Activated T-cell treated with anti-CD3 and anti-CD28 coated beads, Interleukin-2, amount 50 U/mL, for 72 hours (primary cell): ENCODE data around the gene PTCD1. TPM values are rescaled to one million over a fixed set of nuclear protein-coding genes. Genes with fewer than 3 reads are reported as not detected.
"Not testable (repeated sequence)": the region's sequence is repeated elsewhere in the genome, so short reads cannot be mapped to it uniquely, and the experiment has no call there.

Experiments
- ATAC-seq, 2 donors: fragments of 150-1000 bp; cut with Tn5 transposase; replicated peaks in 1 of 2; 2 replicates each; pipeline ENCODE4 v1.10.0; 2021; ENCODE audit warnings: moderate library complexity in 2 of 2, mild to moderate bottlenecking in 1 of 2
- DNase-seq, 2 donors: peaks; one replicate each; pipeline ENCODE4 v3.0.0; 2021 to 2022; ENCODE audit warnings: mixed read lengths in 1 of 2
- H3K27ac Mint-ChIP-seq: one replicate; pipeline ENCODE4 v1.8.0; 2022; ENCODE audit warnings: mild to moderate bottlenecking, moderate library complexity, mixed read lengths
- H3K27me3 Mint-ChIP-seq: one replicate; pipeline ENCODE4 v1.8.0; 2022; ENCODE audit warnings: low read depth, mixed read lengths
- H3K36me3 Mint-ChIP-seq, 2 donors: one replicate each; pipeline ENCODE4 v1.8.0; 2022; ENCODE audit warnings: mixed read lengths in 2 of 2, mild to moderate bottlenecking in 1 of 2; ENCODE audit not compliant: insufficient read depth in 2 of 2
- H3K4me1 Mint-ChIP-seq: one replicate; pipeline ENCODE4 v1.8.0; 2022; ENCODE audit warnings: low read depth, mixed read lengths
- H3K4me3 Mint-ChIP-seq, 2 donors: one replicate each; pipeline ENCODE4 v1.8.0; 2022; ENCODE audit warnings: mild to moderate bottlenecking in 2 of 2, mixed read lengths in 2 of 2, moderate library complexity in 2 of 2
- H3K9me3 Mint-ChIP-seq, 2 donors: one replicate each; pipeline ENCODE4 v1.8.0; 2022; ENCODE audit warnings: mixed read lengths in 2 of 2
- total RNA-seq, 2 donors: library from RNA; stranded (reverse); gene quantifications; one replicate each; pipeline ENCODE4 v1.2.3, GENCODE V29; 2022

The PTCD1 gene
- total RNA-seq, 2 donors from 2014 or later: 6.1 to 8.9 TPM

DNA sequence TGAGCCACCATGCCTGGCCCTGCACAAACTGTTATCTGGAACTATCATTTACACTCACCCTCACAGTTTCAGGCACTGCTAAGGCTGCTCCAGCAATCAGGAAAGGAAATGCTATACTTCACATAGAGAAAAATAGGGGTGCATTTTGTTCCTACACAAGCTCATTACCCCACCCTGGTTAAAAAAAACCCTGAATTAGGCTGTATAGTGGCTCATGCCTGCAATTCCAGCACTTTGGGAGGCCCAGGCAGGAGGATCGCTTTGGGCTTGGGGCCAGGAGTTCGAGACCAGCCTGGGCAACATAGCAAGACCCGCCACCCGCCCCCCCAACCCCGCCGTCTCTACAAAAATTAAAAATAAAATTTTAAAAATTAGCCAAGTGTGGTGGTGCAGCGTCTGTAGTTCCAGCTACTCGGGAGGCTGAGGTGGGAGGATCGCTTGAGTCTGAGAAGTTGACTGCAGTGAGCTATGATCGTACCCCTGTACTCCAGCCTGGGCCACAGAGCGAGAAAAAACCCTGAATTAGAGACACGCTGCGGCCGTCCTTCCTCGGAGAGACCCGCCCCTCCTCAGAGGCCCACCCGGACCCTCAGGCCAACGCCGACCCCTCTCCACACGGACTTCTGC, 539 bp downstream of the PTCD1 start:
- H3K9me3 Mint-ChIP-seq: no peaks in the 10 kb centered on the region
- peaks cover 44% of the 10 kb centered on the region for H3K4me1 Mint-ChIP-seq
- DNase-seq (no peak), ATAC-seq (peak; percentile 2 to 3)
- H3K27me3 Mint-ChIP-seq: no peaks in the 10 kb centered on the region
- H3K4me3 Mint-ChIP-seq: peak overlapping the region; percentile 95 to 98
- peak overlapping the region; percentile 96 for H3K27ac Mint-ChIP-seq
- peaks cover 6 to 15% of the 10 kb centered on the region in 2 donors for H3K36me3 Mint-ChIP-seq

DNA sequence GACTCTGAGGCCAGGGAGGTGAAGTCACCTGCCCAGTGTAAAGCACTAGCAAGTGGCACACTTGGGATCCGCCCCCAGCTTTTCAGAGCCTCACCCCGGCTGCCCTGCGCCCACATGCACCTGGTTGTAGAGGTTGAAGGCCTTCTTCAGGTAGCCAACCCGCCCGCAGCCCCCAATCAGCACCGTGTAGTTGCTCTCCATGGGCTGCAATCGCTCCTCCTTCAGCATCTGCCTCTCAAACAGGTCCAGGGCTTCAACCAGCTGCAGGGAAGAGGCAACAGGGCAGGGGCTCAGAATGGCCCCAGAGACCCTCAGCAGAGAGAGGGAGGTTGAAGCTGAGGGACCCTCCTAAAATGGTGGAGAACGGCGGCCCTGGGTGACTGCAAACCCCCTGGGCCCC, 5.4 kb downstream of the PTCD1 start:
- Mint-ChIP-seq H3K9me3 (no peaks in the 10 kb centered on the region), H3K27ac (no peak overlapping the region), H3K36me3 (peaks cover 4 to 9% of the 10 kb centered on the region in 2 donors), H3K4me1 (peaks cover 19% of the 10 kb centered on the region), H3K4me3 (no peak overlapping the region), H3K27me3 (no peaks in the 10 kb centered on the region)
- DNase-seq: no peak
- ATAC-seq: no peak

DNA sequence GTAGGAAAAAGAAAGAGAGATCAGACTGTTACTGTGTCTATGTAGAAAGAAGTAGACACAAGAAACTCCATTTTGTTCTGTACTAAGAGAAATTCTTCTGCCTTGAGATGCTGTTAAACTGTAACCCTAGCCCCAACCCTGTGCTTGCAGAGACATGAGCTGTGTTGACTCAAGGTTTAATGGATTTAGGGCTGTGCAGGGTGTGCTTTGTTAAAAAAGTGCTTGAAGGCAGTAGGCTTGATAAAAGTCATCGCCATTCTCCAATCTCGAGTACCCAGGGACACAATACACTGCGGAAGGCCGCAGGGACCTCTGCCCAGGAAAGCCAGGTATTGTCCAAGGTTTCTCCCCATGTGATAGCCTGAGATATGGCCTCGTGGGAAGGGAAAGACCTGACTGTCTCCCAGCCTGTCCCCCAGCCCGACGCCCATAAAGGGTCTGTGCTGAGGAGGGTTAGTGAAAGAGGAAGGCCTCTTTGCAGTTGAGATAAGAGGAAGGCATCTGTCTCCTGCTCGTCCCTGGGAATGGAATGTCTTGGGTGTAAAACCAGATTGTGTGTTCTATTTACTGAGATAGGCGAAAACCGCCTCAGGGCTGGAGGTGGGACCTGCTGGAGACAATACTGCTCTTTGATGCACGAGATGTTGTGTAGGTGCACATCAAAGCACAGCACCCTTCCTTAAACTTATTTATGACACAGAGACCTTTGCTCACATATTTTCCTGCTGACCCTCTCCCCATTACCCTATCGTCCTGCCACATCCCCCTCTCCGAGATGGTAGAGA, 6.7 kb downstream of the PTCD1 start:
- not testable (repeated sequence) for ATAC-seq, H3K4me3 Mint-ChIP-seq, H3K27me3 Mint-ChIP-seq, H3K27ac Mint-ChIP-seq, DNase-seq, H3K9me3 Mint-ChIP-seq
- Mint-ChIP-seq H3K36me3 (peaks cover 4 to 11% of the 10 kb centered on the region in 2 donors), H3K4me1 (peaks cover 11% of the 10 kb centered on the region)

DNA sequence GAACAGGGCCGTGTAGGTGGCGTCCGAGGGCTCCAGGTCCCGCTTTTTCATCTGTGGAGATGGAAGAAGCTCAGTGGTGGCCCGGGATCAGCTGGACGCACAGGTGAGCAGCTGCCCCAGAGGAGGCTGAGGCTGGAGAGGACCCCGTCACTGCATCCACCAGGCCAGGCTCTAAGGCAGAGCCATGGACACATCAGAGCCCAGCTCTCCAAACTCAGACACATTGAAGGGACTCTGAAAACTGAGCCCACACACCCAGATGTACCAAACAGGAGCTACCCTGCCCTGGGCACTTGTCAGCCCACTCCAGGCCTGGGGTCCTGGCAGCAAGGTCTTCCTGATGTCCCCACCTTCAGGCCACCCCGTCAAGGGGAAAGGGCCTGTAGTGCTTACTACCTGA, 8.8 kb downstream of the PTCD1 start:
- no peak for ATAC-seq
- no peak overlapping the region for H3K27ac Mint-ChIP-seq

DNA sequence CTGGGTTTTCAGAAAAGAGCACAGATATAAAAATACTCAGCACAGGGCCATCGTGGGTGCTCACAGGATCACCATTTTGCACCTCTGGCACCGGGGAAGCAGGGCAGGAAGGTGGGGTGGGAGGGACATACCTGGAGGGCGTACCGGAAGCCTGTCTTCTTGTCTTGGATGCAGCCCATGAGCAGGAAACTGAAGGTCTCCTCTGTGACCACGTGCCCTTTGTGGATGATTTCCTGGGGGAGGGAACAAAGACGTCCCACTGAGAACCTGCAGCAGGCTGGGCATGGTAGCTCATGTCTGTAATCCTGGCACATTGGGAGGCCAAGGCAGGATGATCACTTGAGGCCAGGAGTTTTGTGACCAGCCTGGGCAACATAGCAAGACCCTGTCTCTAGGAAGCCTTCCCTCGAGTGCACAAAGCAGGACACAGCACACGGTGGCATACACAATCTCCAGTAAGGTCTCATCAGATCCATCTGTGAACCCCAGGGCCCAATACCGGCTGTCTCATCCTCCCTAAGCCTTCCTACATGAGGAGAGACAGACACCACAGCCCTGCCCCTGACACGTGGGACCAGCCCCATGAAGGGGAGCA, 9.5 kb downstream of the PTCD1 start:
- Mint-ChIP-seq H3K36me3 (peaks cover 4 to 9% of the 10 kb centered on the region in 2 donors), H3K4me1 (no peaks in the 10 kb centered on the region), H3K27me3 (no peaks in the 10 kb centered on the region), H3K4me3 (no peak overlapping the region), H3K9me3 (no peaks in the 10 kb centered on the region), H3K27ac (no peak overlapping the region)
- ATAC-seq (no peak), DNase-seq (no peak)

More for the DNA sequence above, 8.8 kb downstream of the PTCD1 start:
- peaks cover 4 to 9% of the 10 kb centered on the region in 2 donors for H3K36me3 Mint-ChIP-seq
- no peaks in the 10 kb centered on the region for H3K9me3 Mint-ChIP-seq
- H3K4me3 Mint-ChIP-seq: no peak overlapping the region
- H3K27me3 Mint-ChIP-seq: no peaks in the 10 kb centered on the region
- peaks cover under 1% of the 10 kb centered on the region for H3K4me1 Mint-ChIP-seq
- DNase-seq: no peak

DNA sequence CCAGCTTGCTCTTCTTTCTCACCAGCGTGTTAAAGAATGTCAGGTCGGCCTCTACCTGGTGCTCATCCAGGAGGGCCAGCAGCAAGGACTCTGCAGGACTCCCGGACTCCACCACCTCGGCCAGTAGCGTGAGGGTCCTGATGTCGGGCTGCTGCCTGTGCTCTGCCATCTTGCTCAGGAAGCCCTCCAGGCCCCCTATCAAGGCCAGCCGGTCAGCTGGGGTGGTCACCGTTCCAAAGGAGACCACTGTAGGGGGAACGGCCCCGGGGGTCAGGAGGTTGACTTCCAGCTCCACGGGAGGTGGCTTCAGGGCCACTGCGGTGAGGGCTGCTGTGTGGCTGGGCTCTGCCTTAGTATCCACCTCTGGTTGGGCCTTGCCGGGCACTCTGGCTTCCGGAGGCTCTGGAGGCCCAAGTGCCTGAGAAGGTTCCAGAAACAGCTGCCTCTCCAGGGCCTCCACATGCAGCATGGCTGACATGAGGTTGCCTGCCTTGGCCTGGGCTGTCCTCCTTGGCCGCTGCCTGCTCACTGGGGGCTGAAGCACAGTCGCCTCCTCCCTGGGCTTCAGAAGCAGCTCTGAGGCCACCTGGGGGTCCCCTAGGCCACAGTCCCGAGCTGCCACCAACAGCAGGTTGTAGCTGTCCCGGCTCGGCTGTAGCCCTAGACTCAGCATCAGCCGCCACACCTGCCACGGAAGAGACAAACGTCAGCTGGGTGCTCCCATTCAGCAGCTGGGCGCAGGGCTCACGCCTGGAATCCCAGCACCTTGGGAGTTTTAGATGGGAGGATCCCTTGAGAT, 13.5 kb downstream of the PTCD1 start:
- Mint-ChIP-seq H3K27me3 (no peaks in the 10 kb centered on the region), H3K4me1 (no peaks in the 10 kb centered on the region), H3K27ac (no peak overlapping the region), H3K9me3 (no peaks in the 10 kb centered on the region), H3K36me3 (peaks cover 4% of the 10 kb centered on the region in 2 donors), H3K4me3 (no peak overlapping the region)
- DNase-seq (no peak), ATAC-seq (no peak)

DNA sequence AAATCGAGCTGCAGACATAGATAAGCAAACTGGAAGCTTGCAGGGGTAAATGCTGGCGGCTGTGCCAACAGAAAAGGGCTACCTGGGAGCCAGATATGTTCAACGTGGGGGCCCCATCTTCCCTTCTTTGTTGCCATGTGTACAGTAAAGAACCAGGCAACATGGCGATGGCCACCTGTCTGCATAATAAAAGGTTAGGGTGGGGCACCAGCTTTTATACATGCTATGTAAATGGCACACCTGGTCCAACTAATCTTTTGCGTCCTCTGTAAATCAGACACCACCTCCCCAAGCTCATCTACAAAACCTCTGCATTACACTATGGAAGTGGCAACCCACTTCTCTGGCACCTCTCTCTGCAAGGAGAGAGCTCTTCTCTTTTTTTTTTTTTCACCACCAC, 16.0 kb downstream of the PTCD1 start:
- Mint-ChIP-seq H3K4me3 (no peak overlapping the region), H3K27ac (no peak overlapping the region), H3K27me3 (no peaks in the 10 kb centered on the region), H3K36me3 (peaks cover 3 to 8% of the 10 kb centered on the region in 2 donors), H3K9me3 (no peaks in the 10 kb centered on the region), H3K4me1 (no peaks in the 10 kb centered on the region)
- DNase-seq (no peak), ATAC-seq (no peak)

DNA sequence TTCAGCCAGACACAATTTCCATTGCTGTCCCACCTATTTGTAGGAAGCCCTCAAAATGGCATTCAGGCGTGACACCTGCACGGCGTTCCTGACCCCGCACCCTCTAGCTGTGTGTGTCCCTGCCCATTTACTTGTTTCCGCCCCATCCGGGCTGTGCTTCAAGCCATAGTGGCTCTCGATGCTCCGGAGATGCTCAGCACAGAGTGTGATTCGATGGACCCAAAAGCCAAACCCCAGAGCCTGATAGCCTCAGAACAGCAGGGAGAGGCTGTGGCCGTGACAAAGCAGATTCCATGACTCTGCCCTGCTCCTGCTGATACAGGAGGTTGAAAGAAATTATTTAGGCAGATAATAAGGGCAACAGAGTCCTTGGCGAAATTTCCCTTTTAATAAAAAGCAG, 16.4 kb downstream of the PTCD1 start:
- ATAC-seq (no peak), DNase-seq (no peak)
- no peaks in the 10 kb centered on the region for H3K27me3 Mint-ChIP-seq
- H3K27ac Mint-ChIP-seq: no peak overlapping the region
- H3K4me3 Mint-ChIP-seq: no peak overlapping the region
- peaks cover 4% of the 10 kb centered on the region for H3K4me1 Mint-ChIP-seq
- H3K9me3 Mint-ChIP-seq: no peaks in the 10 kb centered on the region
- H3K36me3 Mint-ChIP-seq: peaks cover 6 to 13% of the 10 kb centered on the region in 2 donors

DNA sequence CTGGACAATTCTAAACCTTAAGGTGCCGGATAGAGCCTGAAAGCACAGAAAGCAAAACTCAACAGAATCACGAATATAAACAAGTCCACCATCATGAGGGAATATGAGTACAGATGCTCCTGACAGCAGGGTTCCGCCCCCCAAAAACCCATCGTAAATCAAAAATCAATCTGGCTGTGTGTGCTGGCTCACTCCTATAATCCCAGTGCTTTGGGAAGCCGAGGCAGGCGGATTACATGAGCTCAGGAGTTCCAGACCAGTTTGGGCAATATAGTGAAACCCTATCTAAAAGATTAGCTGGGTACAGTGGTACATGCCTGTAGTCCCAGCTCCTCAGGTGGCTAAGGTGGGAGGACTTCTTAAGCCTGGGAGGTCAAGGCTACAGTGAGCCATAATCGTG, 17.6 kb downstream of the PTCD1 start:
- peaks cover 6 to 25% of the 10 kb centered on the region in 2 donors for H3K36me3 Mint-ChIP-seq
- H3K4me3 Mint-ChIP-seq: no peak overlapping the region
- H3K27me3 Mint-ChIP-seq: no peaks in the 10 kb centered on the region
- peaks cover 10% of the 10 kb centered on the region for H3K4me1 Mint-ChIP-seq
- ATAC-seq: no peak
- no peak overlapping the region for H3K27ac Mint-ChIP-seq
- no peak for DNase-seq
- H3K9me3 Mint-ChIP-seq: no peaks in the 10 kb centered on the region

DNA sequence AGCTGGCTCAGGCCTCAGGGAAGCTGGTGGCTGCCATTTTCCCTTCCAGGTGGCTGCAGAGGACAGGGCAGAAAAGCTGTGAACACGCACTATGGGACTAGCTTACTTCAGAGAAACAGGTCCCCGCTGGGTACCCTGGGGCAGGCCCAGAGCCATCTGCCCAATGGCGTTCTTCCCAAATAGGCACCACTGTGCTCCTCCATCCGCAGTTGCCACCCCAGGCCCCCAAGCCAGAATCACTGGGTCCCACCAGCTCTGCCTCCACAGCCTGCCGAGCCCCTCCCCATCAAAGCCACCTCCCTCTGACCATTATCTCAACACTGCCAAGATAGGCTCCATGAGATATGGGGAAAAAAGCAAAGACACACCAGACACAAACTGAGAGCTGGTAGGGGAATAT, 18.4 kb downstream of the PTCD1 start:
- Mint-ChIP-seq H3K27ac (no peak overlapping the region), H3K4me1 (peaks cover 15% of the 10 kb centered on the region), H3K36me3 (peaks cover 6 to 26% of the 10 kb centered on the region in 2 donors), H3K4me3 (no peak overlapping the region), H3K27me3 (no peaks in the 10 kb centered on the region), H3K9me3 (no peaks in the 10 kb centered on the region)
- ATAC-seq (no peak), DNase-seq (no peak)

DNA sequence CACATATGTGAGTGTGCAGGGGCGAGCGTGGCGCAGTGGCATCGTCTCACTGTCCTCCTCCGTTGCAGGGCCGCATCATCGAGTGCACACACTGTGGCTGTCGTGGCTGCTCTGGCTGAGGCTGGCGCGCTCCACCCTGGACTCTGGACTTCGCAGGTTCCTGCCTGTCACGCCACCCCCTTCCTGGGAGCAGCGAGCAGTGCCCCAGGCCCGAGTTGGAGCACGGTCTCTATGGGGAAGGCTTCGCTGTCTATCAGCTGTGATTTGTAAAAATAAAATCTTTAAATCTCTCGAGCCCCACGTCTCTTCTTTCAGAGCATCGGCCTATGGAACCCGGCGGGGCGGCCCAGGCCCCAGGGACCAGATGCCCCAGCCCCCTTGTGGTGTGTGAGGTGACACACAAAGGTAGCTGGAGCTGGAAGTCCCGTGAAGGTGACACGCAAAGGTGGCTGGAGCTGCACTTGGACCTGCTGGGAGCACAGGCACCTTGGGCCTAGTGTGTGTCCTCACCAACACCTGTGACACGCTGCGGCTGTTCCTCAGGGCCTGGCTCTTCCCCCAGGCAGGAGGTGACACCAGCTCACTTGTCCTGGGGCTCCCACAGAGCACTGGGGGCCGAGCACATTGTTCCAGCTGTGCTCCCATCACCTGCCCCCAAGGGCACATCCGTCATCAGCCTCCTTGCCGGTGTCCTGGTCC, 19.1 kb downstream of the PTCD1 start:
- Mint-ChIP-seq H3K36me3 (peaks cover 10 to 31% of the 10 kb centered on the region in 2 donors), H3K27me3 (no peaks in the 10 kb centered on the region), H3K4me3 (no peak overlapping the region), H3K9me3 (no peaks in the 10 kb centered on the region), H3K4me1 (peaks cover 18% of the 10 kb centered on the region), H3K27ac (no peak overlapping the region)
- ATAC-seq (peak in 1 of 2 donors; percentile 24), DNase-seq (no peak)

DNA sequence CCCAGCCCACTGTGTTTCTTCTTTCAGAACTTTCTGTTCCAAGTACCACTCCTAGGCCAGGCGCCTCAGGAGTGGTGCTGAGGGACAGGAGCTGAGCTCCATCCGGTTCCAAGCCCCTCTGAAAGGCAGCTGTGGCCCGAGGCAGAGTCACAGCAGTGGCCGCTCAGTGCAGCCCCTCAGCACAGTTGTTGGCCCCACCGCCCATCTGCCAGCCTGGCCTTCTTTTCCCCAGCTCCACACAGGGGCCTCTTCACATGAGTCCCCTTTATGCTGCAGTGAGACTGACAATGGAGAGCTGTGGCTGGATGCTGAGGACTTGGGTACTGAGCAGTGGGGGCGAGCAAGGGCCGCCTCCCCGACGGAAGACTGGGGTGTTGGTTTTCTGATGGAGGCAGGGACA, 20.3 kb downstream of the PTCD1 start:
- no peak overlapping the region for H3K27ac Mint-ChIP-seq
- H3K36me3 Mint-ChIP-seq: peaks cover 10 to 32% of the 10 kb centered on the region in 2 donors
- no peaks in the 10 kb centered on the region for H3K9me3 Mint-ChIP-seq
- no peak for ATAC-seq
- H3K4me1 Mint-ChIP-seq: peaks cover 18% of the 10 kb centered on the region
- DNase-seq: no peak
- no peak overlapping the region for H3K4me3 Mint-ChIP-seq
- H3K27me3 Mint-ChIP-seq: no peaks in the 10 kb centered on the region
